ENCODE data around the gene LDHB.
A peak's percentile ranks its signal among the peaks of the same experiment; 100 is the strongest.

LDHB gene

DNA sequence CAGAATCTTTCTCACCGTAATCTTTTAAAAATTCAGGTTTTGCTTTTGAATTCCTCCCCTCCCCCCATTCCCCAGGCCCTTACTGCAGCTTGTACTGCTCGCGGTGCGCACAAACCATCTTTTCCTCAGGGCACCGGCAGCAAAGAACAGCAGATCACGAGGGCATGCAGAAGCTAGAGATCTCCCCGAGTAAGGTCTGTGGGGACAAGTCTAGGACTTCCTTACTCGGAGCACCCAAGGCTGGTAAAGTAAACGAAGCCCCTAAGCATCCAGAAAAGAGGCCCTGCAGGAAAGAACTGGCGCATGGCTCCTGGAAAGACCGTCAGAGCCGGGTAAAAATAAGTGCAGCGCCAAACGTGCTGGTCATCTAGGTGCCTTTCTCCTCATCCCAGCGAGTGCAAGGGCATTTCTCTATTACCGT lies 727 bp downstream of the LDHB start:
- Histone ChIP-seq H3K4me3 (ENCODE audit: low read depth, low read length) (peak overlapping the region; percentile 85), H3K27me3 (replicated peaks) (no peaks in the 10 kb centered on the region), H3K27ac (peak overlapping the region; percentile 78), H3K36me3 (replicated peaks) (peaks cover 12% of the 10 kb centered on the region)
- in situ Hi-C loops (cut with HindIII; ENCODE audit: low pct_ligation_motif_present, low sequenced_read_pairs) = no loop called here
- peak; percentile 25 for DNase-seq
- TF ChIP-seq, protein P1, sequence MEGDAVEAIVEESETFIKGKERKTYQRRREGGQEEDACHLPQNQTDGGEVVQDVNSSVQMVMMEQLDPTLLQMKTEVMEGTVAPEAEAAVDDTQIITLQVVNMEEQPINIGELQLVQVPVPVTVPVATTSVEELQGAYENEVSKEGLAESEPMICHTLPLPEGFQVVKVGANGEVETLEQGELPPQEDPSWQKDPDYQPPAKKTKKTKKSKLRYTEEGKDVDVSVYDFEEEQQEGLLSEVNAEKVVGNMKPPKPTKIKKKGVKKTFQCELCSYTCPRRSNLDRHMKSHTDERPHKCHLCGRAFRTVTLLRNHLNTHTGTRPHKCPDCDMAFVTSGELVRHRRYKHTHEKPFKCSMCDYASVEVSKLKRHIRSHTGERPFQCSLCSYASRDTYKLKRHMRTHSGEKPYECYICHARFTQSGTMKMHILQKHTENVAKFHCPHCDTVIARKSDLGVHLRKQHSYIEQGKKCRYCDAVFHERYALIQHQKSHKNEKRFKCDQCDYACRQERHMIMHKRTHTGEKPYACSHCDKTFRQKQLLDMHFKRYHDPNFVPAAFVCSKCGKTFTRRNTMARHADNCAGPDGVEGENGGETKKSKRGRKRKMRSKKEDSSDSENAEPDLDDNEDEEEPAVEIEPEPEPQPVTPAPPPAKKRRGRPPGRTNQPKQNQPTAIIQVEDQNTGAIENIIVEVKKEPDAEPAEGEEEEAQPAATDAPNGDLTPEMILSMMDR (IDR thresholded peaks at IDR 0.05; ENCODE audit: low read depth, low read length, missing control alignments) = no peak

DNA sequence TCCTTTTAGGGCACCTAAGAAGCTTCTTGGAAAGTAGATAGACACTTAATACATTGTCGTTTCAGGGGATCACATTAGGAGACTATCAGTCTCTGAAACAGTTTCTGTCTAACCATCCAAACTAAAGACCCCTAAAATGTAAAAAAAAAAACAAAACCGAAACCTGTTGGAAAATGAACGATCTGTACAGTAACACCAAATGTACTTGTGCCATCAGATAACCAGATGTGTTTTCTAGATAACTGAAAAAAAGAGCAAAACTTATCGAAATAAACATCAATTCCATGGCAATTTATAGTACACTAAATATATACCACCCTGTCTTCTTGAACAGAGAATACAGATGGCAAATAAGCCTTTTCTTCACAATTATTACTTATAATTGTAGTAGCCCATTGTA lies 2.1 kb downstream of the LDHB start:
- no peaks in the 10 kb centered on the region for H3K27me3 ChIP-seq (replicated peaks)
- TF ChIP-seq, protein P1 (IDR thresholded peaks at IDR 0.05; ENCODE audit: low read depth, low read length, missing control alignments) = no peak
- no peak for DNase-seq
- peaks cover 21% of the 10 kb centered on the region for H3K36me3 ChIP-seq (replicated peaks)
- no peak overlapping the region for H3K27ac ChIP-seq
- peak overlapping the region; percentile 85 for H3K4me3 ChIP-seq (ENCODE audit: low read depth, low read length)
- in situ Hi-C loops (cut with HindIII; ENCODE audit: low pct_ligation_motif_present, low sequenced_read_pairs) = no loop called here

DNA sequence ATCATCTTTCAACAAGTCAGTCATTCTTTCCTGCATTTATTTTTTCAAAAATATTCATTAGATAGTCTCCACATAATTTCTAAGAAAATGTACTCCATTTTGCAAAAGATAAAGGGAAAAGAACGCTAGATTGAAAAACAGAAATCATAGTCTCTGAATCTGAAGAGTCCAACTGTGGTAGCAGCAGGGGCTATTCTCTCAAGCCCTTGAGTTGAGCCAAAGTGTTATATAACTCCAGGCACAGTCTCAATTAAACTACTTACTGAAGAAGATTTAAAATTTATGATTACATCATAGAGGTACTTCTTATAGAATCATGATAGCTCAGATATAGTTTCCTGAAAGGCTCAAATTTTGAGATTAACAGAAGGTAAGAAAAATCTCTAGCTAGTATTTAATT lies 5.8 kb downstream of the LDHB start:
- no peak for DNase-seq
- H3K4me3 ChIP-seq (ENCODE audit: low read depth, low read length) = no peak overlapping the region
- no peaks in the 10 kb centered on the region for H3K27me3 ChIP-seq (replicated peaks)
- no peak overlapping the region for H3K27ac ChIP-seq
- peaks cover 40% of the 10 kb centered on the region for H3K36me3 ChIP-seq (replicated peaks)
- in situ Hi-C loops (cut with HindIII; ENCODE audit: low pct_ligation_motif_present, low sequenced_read_pairs) = no loop called here
- TF ChIP-seq, protein P1 (IDR thresholded peaks at IDR 0.05; ENCODE audit: low read depth, low read length, missing control alignments) = no peak

DNA sequence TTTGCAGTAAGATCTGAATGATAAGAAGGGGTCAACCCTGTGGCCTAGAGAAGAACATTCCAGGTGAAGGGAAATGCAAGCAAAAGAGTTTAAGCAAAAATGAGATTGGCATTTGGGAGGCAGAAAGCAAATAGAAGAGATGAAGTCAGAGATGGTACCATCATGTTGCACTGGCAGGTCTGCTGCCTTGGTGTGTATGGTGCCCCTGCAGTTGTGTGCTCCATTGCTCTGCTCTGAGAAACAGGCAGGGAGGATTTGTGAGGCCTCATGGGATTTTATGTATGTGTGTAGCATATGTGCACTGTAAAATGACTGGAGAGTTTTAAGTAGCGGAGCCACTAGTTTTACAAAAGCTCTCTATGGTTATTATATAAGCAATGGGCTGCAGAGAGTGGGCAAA lies 6.6 kb downstream of the LDHB start:
- Histone ChIP-seq H3K4me3 (ENCODE audit: low read depth, low read length) (no peak overlapping the region), H3K27me3 (replicated peaks) (no peaks in the 10 kb centered on the region), H3K27ac (no peak overlapping the region), H3K36me3 (replicated peaks) (peaks cover 43% of the 10 kb centered on the region)
- in situ Hi-C loops (cut with HindIII; ENCODE audit: low pct_ligation_motif_present, low sequenced_read_pairs) = no loop called here
- TF ChIP-seq, protein P1 (IDR thresholded peaks at IDR 0.05; ENCODE audit: low read depth, low read length, missing control alignments) = no peak
- DNase-seq = no peak

DNA sequence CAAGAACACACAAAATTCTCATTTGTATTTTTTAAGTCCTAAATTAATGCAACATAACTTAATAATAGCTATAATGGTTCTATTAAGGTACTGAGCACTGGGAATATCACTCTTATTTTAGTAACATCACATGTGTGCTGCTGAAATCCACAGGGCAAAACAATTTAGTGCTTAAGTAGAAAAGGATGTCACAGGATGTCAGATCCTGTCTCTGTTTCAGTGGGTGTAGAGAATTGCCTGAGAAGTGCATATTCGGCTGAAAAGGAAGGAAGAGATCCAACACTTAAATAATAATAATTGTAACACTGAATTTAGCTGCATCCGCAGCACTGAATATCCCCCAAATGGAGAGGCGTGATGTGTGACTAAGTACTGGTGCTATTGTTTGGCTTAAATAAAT lies 8.6 kb downstream of the LDHB start:
- H3K4me3 ChIP-seq (ENCODE audit: low read depth, low read length) = no peak overlapping the region
- H3K27me3 ChIP-seq (replicated peaks) = no peaks in the 10 kb centered on the region
- TF ChIP-seq, protein P1 (IDR thresholded peaks at IDR 0.05; ENCODE audit: low read depth, low read length, missing control alignments) = no peak
- no peak overlapping the region for H3K27ac ChIP-seq
- peaks cover 50% of the 10 kb centered on the region for H3K36me3 ChIP-seq (replicated peaks)
- no peak for DNase-seq
- in situ Hi-C loops (cut with HindIII; ENCODE audit: low pct_ligation_motif_present, low sequenced_read_pairs) = no loop called here

DNA sequence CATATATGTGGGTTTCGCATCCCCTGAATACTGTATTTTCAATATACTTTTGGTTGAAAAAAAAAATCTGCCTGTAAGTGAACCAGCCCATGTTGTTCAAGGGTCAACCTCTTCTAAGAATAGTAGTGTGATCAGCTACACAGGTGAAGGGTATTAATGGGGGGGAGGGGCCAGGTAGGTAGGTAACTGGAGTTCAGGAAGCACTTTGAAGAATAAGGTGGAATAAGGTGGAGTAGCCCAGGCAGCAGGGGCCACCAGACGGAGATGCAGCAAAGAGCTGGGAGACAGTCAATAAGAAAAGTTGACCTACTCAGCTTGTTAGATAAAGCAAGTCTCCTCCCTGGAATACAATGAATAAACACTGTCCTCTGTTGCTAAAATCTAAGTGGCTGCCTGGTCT lies 9.3 kb downstream of the LDHB start:
- in situ Hi-C loops (cut with HindIII; ENCODE audit: low pct_ligation_motif_present, low sequenced_read_pairs) = no loop called here
- H3K36me3 ChIP-seq (replicated peaks) = peaks cover 52% of the 10 kb centered on the region
- no peak for DNase-seq
- TF ChIP-seq, protein P1 (IDR thresholded peaks at IDR 0.05; ENCODE audit: low read depth, low read length, missing control alignments) = no peak
- no peak overlapping the region for H3K4me3 ChIP-seq (ENCODE audit: low read depth, low read length)
- H3K27ac ChIP-seq = no peak overlapping the region
- H3K27me3 ChIP-seq (replicated peaks) = no peaks in the 10 kb centered on the region
